Stimulated activated CD8-positive, alpha-beta memory T cell treated with anti-CD3 and anti-CD28 coated beads, Interleukin-7, amount 100 ng/mL, for 24 hours (primary cell): ENCODE results near the gene RSRP1.
"Not testable (repeated sequence)": the region's sequence is repeated elsewhere in the genome, so short reads cannot be mapped to it uniquely, and the experiment has no call there.

Experiments
- DNase-seq: peaks from one replicate; pipeline ENCODE4 v3.0.0-alpha.2; 2020; ENCODE audit warnings: low read depth

The RSRP1 gene, protein sequence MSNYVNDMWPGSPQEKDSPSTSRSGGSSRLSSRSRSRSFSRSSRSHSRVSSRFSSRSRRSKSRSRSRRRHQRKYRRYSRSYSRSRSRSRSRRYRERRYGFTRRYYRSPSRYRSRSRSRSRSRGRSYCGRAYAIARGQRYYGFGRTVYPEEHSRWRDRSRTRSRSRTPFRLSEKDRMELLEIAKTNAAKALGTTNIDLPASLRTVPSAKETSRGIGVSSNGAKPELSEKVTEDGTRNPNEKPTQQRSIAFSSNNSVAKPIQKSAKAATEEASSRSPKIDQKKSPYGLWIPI

DNA sequence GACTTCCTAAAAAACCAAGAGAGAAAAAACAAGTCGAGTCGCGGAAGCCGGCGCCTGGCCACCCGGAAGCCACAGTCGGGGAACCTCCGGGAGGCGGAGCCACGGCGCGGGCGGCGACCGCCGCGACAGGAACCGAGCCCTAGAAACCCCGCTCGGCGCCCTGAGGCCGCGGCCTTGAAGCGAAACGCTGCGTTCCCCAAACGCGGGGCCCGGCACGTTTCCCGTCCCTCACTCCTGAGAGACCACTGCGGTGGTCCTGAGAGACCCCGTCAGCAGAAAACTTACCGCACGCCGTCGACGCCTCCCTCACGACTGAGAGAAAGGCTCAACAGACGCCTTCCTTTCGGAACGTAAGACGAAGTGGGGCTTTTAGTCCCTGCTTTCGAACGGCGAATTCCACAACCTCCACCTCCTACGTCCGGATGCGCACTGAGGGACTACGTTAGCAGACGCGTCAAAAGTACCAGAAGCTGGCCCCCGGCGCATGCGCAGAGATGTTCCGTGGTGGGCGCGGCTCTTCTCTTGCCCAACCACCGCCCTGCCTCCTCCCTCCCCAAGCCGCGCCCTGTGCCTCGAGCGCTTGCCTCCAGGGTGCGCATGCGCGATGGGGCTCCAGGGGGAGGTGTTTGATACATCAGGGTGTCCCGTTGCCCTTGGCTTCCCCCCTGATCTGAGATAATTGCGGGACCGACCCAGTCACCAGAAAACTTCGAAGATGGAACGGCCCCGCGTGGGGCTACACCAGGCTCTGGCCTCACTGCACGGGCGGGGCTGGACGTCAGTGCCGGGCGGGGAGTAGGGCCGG, at the start of gene RSRP1:
TSS of gene RSRP1 (minus strand) at position 431 of the 805 bp plus-strand sequence. CDS start 491 bp downstream, outside the sequence.
- DNase-seq = peak; percentile 99

DNA sequence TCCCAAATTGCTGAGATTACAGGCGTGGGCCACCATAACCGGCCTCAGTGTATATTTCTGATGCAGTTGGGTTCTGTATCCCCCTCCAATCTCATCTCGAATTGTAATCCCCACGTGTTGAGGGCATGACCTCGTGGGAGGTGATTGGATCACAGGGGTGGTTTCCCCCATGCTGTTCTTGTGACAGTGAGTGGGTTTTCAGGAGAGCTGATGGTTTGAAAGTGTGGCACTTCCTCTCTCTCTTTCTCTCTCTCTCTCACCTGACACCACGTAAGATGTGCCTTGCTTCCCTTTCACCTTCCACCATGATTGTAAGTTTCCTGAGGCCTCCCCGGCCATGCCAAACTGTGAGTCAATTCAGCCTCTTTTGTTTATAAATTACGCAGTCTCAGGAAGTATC, 49.2 kb upstream of the RSRP1 start:
- DNase-seq = not testable (repeated sequence)

DNA sequence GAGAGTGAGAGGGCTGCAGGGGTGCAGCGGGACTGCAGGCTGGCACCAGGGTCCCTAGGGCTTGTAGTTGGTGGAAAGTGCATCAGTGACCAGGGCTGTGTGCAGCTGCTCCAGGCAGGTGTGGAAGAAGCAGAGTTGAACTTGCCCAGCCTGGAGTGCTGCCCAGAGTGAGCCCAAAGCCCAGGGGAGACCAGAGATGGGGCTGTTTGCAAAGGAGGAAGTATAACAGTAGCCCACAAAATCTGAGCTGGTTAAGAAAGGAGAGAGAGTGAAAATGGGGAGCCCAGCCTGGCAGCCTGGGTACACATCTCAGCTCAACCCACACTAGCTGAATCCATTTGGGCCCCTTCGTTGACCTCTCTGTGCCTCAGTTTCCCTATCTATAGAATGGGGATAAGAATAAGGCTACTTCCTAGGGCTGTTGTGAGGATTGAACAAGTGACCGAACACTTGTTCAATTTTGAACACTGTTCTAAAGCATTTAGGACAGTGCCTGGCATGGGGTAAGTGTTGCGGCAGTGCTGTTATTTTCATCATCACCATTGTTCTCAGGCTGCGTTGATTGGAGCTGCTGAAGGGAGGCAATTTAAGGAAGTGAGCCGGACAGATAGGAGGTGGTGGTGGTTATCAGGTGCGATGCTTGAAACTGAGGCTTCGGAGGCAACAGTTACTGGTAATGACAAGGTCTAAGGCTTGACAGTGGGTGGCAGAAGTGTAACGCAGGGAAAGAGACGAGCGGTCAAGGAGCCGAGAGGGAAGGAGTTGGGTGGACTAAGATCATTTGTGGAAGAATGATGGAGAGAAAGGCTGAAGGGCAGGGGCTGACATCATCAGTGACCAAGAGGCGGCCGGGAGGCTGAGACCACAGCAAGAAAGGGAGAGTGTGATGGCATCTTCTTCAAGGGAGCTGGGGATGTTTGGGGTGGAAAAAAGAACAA, 47.9 kb upstream of the RSRP1 start:
- DNase-seq = not testable (repeated sequence)

DNA sequence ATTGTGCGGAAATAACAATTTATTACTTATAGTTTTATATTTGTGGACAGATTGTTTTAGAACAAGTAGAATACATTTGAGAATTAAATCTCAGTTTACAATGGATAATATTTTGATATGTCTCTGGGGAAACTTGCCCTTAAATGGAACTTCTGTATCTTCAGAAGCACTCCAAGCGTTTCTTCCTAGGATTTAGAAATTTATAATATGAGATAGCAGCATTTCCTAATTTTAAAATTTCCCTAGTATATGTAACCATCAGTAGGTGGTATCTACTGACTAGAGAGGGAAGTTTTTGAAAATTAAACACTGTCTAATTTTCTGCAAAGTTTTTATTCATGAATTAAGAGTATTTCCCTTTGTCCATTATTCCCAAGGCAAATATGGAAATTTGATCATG, 46.2 kb upstream of the RSRP1 start:
- DNase-seq = not testable (repeated sequence)

DNA sequence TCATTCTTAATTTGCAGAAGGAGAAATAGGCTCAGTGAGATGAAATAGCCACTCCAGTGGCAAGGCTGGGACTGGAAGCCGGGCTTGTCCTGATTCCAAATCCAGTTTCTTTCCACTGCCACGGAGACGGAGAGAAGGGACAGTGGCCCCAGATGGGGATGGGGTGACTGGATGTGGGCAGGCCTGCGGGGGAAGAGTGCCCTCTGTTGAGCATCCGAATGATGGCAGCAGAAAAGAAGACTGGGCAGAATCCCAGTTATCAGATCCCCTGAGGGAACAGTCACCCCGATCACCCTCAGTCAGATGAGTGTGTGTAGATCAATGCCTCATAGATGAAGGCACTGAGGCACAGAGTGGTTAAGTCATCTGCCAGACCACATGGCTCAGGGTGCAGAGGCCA, 42.8 kb upstream of the RSRP1 start:
- not testable (repeated sequence) for DNase-seq

DNA sequence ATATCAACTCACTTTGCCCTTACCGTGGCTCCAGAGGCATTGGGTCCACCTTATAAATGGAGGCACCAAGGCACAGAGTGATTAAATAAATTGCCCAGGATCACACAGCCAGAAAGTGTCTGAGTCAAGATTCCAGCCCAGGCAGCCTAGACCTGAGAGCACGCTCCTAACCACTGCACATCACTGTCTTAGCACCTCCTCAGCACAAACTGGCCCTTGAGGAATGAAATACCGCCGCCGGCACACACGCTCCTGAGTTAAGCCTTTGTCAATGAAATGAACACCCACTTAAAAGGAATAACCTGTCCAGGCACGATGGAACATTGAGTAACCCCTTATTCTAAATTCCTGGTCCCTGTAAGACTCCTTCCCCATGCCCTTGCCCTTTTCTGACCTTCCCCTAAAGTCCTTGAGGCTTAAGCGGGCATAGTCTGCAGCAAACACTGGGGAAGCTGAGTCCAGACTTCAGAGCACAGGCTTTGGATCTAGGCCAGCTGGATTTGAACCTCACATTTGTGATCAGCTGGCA, 41.4 kb upstream of the RSRP1 start:
- not testable (repeated sequence) for DNase-seq

DNA sequence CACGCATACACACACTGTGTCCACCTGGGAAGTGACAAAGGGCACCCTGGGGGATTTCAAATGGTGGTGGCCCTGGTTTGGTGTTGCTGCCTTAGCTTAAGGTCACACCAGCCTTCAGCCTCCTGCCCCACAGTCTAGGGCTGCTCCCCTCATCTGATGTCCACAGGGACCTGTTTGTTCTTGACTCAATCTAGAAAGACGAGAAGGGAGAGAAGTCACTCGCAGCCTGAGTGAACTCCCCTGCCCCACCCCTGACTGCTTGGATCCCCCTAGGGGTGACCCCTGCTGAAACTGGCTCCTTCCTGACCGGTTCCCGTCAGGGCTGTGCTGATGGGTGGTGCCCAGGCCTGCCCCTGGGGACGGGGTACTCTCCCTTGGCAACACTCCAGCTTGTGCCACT, 39.9 kb upstream of the RSRP1 start:
- DNase-seq = not testable (repeated sequence)

DNA sequence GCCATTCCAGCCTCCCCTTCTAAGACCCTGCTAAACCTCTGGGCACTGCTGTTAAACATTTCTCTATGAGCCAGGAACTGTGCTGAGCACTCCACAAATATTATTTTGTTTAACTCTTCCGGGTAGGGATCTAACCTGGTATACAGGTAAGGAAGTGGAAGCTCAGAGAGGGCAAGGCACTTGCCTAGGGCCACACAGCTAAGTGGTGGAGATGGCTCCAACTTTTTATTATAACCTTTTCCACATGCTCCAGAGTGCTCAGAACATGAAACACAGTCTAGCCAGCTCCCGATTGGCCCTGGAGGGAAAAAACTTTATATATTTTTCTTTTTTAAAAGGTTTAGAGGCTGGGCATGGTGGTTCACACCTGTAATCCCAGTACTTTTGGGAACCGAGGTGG, 38.6 kb upstream of the RSRP1 start:
- DNase-seq = not testable (repeated sequence)

DNA sequence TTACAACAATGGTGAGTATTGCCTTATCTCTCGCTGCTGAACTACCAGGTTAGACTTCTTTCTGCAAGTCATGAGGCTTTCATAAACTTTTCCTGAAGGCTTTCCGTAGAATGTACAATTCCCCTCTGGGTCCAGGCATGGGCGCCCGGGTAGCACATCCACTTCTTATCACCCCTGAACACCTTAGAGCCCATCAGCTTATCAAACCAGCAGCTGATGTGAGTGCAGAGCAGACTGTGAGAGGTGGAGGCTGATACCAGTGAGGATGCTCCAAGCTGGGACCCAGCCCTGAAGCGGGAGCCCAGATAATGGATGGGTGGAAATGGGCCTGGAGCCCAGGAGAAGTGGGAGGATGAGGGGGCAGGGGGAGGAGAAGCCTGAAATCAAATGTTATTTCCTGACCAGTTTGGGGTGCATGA, 32.4 kb upstream of the RSRP1 start:
- DNase-seq = not testable (repeated sequence)

DNA sequence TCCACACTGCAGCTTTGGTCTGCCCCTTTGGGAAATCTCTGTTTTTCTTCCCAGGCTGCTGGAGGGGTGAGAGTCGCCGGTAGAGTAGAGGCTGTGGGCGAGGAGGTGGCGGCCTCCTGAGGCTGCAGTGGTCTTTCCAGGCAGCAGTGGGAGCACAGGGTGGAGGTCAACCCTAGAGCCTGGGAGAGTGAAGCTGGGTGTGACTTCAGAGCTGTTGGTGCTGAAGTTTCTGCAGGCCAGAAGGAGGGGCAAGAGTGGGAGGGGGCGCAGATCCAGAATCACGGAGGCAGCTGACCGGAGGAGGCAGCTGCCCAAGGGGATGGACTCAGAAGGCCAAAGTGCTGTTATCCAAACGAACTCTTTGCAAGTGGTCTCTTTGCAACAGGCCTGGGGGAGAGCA, 31.5 kb upstream of the RSRP1 start:
- DNase-seq = not testable (repeated sequence)

DNA sequence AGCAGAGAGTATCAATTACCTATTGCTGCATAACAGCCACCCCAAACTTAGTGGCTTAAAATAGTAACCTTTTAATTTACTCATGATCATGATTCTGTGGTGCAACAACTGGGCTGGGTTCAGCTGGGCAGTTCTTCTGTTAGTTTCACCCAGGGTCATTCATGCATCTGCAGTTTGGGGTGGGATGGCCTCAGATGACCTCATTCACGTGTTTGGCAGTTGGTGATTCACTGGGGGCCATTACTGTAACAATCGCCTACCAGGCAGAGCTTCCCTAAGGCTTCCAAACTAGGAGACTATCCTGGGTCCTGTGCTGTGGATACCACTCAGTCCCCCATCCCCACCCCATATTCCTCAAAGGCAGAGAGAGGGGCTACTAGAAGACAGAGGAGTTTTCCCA, 31.1 kb upstream of the RSRP1 start:
- DNase-seq = not testable (repeated sequence)

DNA sequence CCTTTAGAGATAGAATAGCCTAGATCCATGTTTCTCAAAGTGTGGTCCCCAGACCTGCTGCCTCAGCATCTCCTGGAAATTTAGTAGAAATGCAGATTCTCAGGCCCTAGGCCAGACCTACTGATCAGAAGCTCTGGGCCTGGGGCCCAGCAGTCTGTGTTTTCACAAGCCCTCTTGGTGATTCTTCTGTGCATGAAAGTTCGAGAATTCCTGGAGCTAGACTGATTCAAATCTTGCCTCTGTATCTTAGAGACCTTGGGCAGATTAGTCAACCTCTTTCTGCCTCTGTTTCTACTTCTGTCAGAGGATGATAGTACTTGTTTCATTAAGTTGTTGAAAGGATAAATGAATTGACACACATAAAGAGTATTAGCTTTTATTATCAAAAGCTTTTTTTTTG, 30.0 kb upstream of the RSRP1 start:
- DNase-seq = not testable (repeated sequence)

DNA sequence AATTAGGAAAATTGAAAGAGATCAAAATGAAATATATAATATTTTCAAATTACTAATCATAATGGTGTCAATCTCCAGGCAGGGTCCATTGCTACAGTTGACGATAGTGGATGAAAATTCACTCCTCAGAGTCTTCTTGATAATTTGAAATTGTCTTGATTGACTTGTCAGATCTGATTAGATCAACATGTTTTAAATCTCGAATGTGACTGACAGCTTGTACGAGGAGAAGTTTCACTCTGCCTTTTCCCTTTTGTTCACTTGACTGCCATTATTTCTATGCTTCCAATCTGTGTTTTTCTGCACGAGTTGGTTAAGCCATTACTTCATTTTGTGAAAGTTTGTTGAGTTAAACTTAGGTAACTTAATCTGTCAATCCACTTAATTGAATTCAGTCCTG, 28.4 kb upstream of the RSRP1 start:
- DNase-seq = not testable (repeated sequence)

DNA sequence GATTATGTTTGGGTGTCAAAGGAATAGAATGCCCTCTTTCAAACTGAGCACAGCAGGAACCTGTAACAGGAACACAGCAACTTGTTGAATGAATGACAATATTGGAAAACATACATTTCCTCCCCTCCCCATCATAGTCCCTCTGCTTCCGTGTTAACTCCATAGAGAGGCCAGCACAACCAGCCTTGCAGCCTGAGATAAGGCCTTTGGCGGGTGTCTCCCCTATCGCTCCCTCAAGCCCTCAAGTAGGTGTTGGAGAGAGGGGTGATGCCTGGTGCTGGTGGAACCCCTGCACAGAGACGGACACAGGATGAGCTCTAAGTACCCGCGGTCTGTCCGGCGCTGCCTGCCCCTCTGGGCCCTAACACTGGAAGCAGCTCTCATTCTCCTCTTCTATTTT, 25.0 kb upstream of the RSRP1 start, which contains the start of gene RHD:
TSS of gene RHD (plus strand) at position 272 of the 400 bp plus-strand sequence. CDS start at position 311, 39 bp downstream.
- not testable (repeated sequence) for DNase-seq

DNA sequence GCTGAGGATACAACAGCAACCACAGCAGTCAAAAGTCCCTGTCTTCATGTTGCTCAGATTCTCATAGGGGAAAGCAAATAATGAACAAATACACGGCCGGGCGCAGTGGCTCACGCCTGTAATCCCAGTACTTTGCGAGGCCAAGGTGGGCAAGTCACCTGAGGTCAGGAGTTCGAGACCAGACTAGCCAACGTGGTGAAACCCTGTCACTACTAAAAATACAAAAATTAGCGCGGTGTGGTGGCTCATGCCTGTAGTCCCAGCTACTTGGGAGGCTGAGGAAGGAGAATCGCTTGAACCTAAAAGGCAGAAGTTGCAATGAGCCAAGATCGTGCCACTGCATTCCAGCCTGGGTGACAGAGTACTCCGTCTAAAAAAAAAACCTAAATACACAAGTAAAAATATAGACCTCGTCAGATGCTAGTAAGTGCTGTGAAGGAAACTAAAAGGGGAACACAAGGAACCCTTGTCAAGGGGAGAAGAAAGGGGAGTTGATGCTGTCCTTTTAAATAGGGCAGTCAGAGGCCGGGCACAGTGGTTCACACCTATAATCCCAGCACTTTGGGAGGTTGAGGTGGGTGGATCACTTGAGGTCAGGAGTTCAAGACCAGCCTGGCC, 21.0 kb upstream of the RSRP1 start:
- not testable (repeated sequence) for DNase-seq

DNA sequence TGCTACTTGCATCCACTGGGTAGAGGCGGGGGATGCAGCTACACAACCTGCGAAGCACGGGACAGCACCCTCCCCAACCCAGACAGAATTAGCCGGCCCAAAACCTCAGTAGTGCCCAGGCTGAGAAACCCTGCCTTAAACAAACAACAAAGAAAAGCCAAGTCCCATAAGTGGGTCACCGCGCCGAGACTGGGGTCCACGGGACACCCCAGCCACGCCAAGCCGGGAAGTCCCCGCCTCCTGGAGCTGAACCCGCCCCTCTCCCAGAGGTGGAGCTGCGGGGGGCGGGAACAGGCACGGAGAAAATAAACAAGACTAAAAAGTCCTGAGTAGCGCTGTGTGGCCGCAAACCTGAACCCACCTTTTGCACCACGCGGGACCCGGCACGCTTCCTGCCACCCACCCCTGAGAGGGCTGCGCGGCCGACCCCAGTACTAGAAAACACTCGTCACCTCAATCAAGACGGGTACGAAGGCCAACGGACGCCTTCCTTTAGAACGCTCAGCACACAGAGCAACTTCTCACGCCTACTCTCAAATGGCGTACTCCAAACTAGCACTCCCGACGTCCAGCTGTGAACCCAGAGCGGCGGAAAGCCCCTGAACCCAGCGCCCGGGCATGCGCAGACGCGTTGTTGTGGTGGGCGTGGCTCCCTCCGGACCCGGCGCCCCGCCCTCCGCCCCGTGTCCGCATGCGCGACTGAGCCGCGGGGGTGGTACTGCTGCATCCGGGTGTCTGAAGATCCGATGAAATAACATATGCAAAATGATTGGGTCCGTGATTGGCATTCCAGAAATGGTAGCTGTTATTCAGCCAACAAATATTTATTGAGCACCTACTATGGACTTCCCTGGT, 20.3 kb upstream of the RSRP1 start:
- peak; percentile 88 for DNase-seq

DNA sequence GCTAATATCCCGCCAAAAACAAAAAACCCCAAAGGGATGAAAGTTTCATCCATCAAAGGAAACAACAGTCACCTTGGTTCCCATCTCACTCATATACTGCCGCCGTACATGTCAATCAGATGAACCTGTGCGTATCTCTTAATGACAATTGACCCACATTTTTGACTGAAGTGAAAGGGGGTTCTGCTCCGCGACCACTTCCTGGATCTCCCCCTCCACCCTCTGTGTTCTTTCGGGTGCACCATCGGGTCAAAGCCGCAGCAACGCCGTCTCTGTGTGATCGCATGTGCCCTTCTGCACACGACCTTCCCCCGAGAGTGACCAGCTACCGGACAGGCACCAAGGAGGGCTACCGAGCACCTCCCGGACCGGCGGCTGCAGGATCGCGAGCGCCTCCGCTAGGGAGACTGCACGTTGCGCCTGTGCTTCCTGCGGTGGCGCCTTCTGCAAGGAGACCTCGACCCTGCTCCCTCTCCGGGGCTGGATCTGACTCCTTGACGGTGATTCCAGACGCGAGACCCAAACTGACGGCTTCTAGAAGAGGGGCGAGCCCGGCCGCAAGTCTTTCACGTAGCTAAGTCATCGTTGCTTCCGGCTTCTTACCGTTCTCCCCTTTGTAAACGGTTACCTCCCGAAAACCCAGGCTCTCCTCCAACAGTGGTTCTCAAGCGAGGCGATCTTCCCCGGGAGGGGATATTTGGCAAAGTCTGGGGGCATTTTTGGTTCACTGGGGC, 19.5 kb upstream of the RSRP1 start:
- not testable (repeated sequence) for DNase-seq

DNA sequence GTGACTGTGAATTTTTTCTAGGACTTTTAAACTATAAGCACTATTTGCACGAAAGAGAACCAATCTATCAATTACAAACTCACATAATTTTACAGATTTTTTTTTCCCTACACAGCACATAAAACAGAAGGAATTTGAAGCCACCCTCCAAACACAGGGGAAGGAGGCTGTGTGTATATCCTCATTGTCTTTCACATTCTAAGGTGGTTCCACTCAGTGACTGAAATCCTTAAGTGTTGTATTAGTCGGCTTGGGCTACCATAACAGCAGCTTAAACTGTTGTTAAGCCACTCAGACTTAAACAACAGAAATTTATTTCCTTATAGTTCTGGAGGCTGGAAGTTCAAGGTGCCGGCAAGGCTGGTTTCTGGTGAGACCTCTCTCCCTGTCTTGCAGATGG, 13.1 kb upstream of the RSRP1 start:
- DNase-seq = not testable (repeated sequence)

DNA sequence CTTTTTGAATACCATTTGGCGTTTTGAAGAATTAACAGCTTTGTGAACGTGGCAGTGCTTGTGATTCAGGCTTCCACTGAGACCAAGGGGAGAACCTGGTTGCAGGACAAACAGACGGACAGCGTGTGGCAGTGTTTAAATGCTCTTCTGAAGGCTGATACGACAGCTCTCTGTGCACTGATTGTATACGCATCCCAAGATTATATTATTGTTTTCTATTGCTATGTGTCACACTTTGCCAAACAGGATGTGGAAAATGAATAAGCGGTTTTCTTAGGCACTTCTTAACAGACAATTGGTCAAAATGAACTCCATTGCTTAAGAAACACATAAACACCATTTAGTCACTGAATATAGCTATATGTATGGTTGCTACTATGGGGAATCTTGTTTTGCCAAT, 12.6 kb upstream of the RSRP1 start:
- DNase-seq = not testable (repeated sequence)

DNA sequence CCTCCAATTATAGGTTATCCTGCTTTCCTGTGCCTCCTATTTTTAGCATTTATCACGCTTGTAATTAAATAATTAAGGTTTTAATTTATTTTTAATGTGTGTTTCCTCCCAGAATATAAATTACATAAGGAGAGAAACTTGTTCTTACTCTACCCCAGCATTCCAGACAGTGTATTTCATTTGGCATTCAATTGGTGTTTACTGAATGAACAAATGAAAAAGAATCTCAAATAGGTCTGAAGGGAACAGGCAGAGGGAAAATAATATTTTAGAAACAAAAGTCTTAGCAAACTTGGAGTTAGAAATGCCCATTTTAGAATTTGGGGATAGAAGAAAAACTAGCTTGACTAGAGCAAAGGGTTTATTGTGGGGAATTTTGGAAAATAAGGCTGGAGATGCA, 9.9 kb upstream of the RSRP1 start:
- DNase-seq = no peak
